ENCODE results near the gene HPS4. TPM values are rescaled to one million over a fixed set of nuclear protein-coding genes. Genes with fewer than 3 reads are reported as not detected.

The HPS4 gene
- total and polyA plus RNA-seq, 4 donors: 26.7 to 34.3 (median 34.2) TPM

- no peak overlapping the region for H3K27ac ChIP-seq (ENCODE audit: low read depth, low read length)
- no peaks in the 10 kb centered on the region for H3K27me3 ChIP-seq (ENCODE audit: control insufficient read depth, insufficient read depth, low read length)
- H3K36me3 ChIP-seq (ENCODE audit: control insufficient read depth, insufficient read depth, low read length): peaks cover 27% of the 10 kb centered on the region
- peak in 1 of 6 donors; percentile 25 for DNase-seq (ENCODE audit: low read depth in 4 of 6, low spot score in 6 of 6)
- peaks cover 20% of the 10 kb centered on the region for H3K4me1 ChIP-seq (ENCODE audit: control insufficient read depth, insufficient read depth, low read length)
- no peaks in the 10 kb centered on the region for H3K9me3 ChIP-seq (ENCODE audit: control insufficient read depth, insufficient read depth, low read length)
- no peak overlapping the region for H3K4me3 ChIP-seq (ENCODE audit: low read depth, low read length)
- WGBS (ENCODE audit: insufficient coverage): 38% methylated on average over 13 of the region's 14 CpGs
These were observed 45.7 kb downstream of the HPS4 start for GRCh38 chr22:26437694-26438392.

GRCh38 chr22:26436903-26437515 lies 46.6 kb downstream of the HPS4 start:
- DNase-seq (ENCODE audit: low read depth in 4 of 6, low spot score in 6 of 6): no peak
- Histone ChIP-seq H3K36me3 (ENCODE audit: control insufficient read depth, insufficient read depth, low read length) (peaks cover 24% of the 10 kb centered on the region), H3K4me1 (ENCODE audit: control insufficient read depth, insufficient read depth, low read length) (peaks cover 20% of the 10 kb centered on the region), H3K27me3 (ENCODE audit: control insufficient read depth, insufficient read depth, low read length) (no peaks in the 10 kb centered on the region), H3K27ac (ENCODE audit: low read depth, low read length) (no peak overlapping the region), H3K4me3 (ENCODE audit: low read depth, low read length) (no peak overlapping the region), H3K9me3 (ENCODE audit: control insufficient read depth, insufficient read depth, low read length) (no peaks in the 10 kb centered on the region)
- WGBS (ENCODE audit: insufficient coverage): 81% methylated on average over 4 of the region's 11 CpGs

- H3K27ac ChIP-seq (ENCODE audit: low read depth, low read length): no peak overlapping the region
These were observed 48.1 kb downstream of the HPS4 start for GRCh38 chr22:26435327-26436093.

GRCh38 chr22:26433805-26434204 lies 49.8 kb downstream of the HPS4 start:
- Histone ChIP-seq H3K4me1 (ENCODE audit: control insufficient read depth, insufficient read depth, low read length) (peaks cover 29% of the 10 kb centered on the region), H3K36me3 (ENCODE audit: control insufficient read depth, insufficient read depth, low read length) (peaks cover 19% of the 10 kb centered on the region), H3K9me3 (ENCODE audit: control insufficient read depth, insufficient read depth, low read length) (no peaks in the 10 kb centered on the region), H3K4me3 (ENCODE audit: low read depth, low read length) (no peak overlapping the region), H3K27ac (ENCODE audit: low read depth, low read length) (no peak overlapping the region), H3K27me3 (ENCODE audit: control insufficient read depth, insufficient read depth, low read length) (no peaks in the 10 kb centered on the region)
- 97% methylated on average over 25 of the region's 25 CpGs for WGBS (ENCODE audit: insufficient coverage)
- DNase-seq (ENCODE audit: low read depth in 4 of 6, low spot score in 6 of 6): no peak

More at GRCh38 chr22:26435327-26436093, 48.1 kb downstream of the HPS4 start:
- no peak overlapping the region for H3K4me3 ChIP-seq (ENCODE audit: low read depth, low read length)
- peaks cover 22% of the 10 kb centered on the region for H3K36me3 ChIP-seq (ENCODE audit: control insufficient read depth, insufficient read depth, low read length)
- 72% methylated on average over 9 of the region's 11 CpGs for WGBS (ENCODE audit: insufficient coverage)
- H3K9me3 ChIP-seq (ENCODE audit: control insufficient read depth, insufficient read depth, low read length): no peaks in the 10 kb centered on the region
- peaks cover 20% of the 10 kb centered on the region for H3K4me1 ChIP-seq (ENCODE audit: control insufficient read depth, insufficient read depth, low read length)
- H3K27me3 ChIP-seq (ENCODE audit: control insufficient read depth, insufficient read depth, low read length): no peaks in the 10 kb centered on the region
- DNase-seq (ENCODE audit: low read depth in 4 of 6, low spot score in 6 of 6): no peak

GRCh38 chr22:26432619-26433311 lies 50.8 kb downstream of the HPS4 start:
- Histone ChIP-seq H3K9me3 (ENCODE audit: control insufficient read depth, insufficient read depth, low read length) (no peaks in the 10 kb centered on the region), H3K27ac (ENCODE audit: low read depth, low read length) (no peak overlapping the region), H3K4me1 (ENCODE audit: control insufficient read depth, insufficient read depth, low read length) (peaks cover 31% of the 10 kb centered on the region), H3K4me3 (ENCODE audit: low read depth, low read length) (no peak overlapping the region), H3K27me3 (ENCODE audit: control insufficient read depth, insufficient read depth, low read length) (peaks cover 4% of the 10 kb centered on the region), H3K36me3 (ENCODE audit: control insufficient read depth, insufficient read depth, low read length) (peaks cover 19% of the 10 kb centered on the region)
- WGBS (ENCODE audit: insufficient coverage): 83% methylated on average over 2 of the region's 3 CpGs
- no peak for DNase-seq (ENCODE audit: low read depth in 4 of 6, low spot score in 6 of 6)

- Histone ChIP-seq H3K4me3 (ENCODE audit: low read depth, low read length) (no peak overlapping the region), H3K27me3 (ENCODE audit: control insufficient read depth, insufficient read depth, low read length) (peaks cover 4% of the 10 kb centered on the region), H3K27ac (ENCODE audit: low read depth, low read length) (no peak overlapping the region), H3K9me3 (ENCODE audit: control insufficient read depth, insufficient read depth, low read length) (no peaks in the 10 kb centered on the region), H3K4me1 (ENCODE audit: control insufficient read depth, insufficient read depth, low read length) (peaks cover 18% of the 10 kb centered on the region), H3K36me3 (ENCODE audit: control insufficient read depth, insufficient read depth, low read length) (peaks cover 19% of the 10 kb centered on the region)
- no peak for DNase-seq (ENCODE audit: low read depth in 4 of 6, low spot score in 6 of 6)
- 93% methylated on average over 8 of the region's 13 CpGs for WGBS (ENCODE audit: insufficient coverage)
These were observed 52.2 kb downstream of the HPS4 start for GRCh38 chr22:26431261-26431995.

GRCh38 chr22:26430600-26430999 lies 53.0 kb downstream of the HPS4 start:
- 100% methylated on average over 1 of the region's 2 CpGs for WGBS (ENCODE audit: insufficient coverage)
- no peak overlapping the region for H3K4me3 ChIP-seq (ENCODE audit: low read depth, low read length)
- H3K27me3 ChIP-seq (ENCODE audit: control insufficient read depth, insufficient read depth, low read length): peaks cover 4% of the 10 kb centered on the region
- H3K4me1 ChIP-seq (ENCODE audit: control insufficient read depth, insufficient read depth, low read length): peaks cover 14% of the 10 kb centered on the region
- DNase-seq (ENCODE audit: low read depth in 4 of 6, low spot score in 6 of 6): no peak
- peaks cover 16% of the 10 kb centered on the region for H3K36me3 ChIP-seq (ENCODE audit: control insufficient read depth, insufficient read depth, low read length)
- H3K27ac ChIP-seq (ENCODE audit: low read depth, low read length): no peak overlapping the region
- H3K9me3 ChIP-seq (ENCODE audit: control insufficient read depth, insufficient read depth, low read length): no peaks in the 10 kb centered on the region

- Histone ChIP-seq H3K27me3 (ENCODE audit: control insufficient read depth, insufficient read depth, low read length) (peaks cover 4% of the 10 kb centered on the region), H3K27ac (ENCODE audit: low read depth, low read length) (no peak overlapping the region), H3K4me1 (ENCODE audit: control insufficient read depth, insufficient read depth, low read length) (peaks cover 14% of the 10 kb centered on the region), H3K4me3 (ENCODE audit: low read depth, low read length) (peak overlapping the region; percentile 28), H3K9me3 (ENCODE audit: control insufficient read depth, insufficient read depth, low read length) (no peaks in the 10 kb centered on the region), H3K36me3 (ENCODE audit: control insufficient read depth, insufficient read depth, low read length) (peaks cover 12% of the 10 kb centered on the region)
- WGBS (ENCODE audit: insufficient coverage): 4% methylated on average over 50 of the region's 50 CpGs
- peak in 1 of 6 donors; percentile 25 for DNase-seq (ENCODE audit: low read depth in 4 of 6, low spot score in 6 of 6)
These were observed 53.9 kb downstream of the HPS4 start for GRCh38 chr22:26429458-26430286.
